ENCODE results near the gene GREB1L.

DNA sequence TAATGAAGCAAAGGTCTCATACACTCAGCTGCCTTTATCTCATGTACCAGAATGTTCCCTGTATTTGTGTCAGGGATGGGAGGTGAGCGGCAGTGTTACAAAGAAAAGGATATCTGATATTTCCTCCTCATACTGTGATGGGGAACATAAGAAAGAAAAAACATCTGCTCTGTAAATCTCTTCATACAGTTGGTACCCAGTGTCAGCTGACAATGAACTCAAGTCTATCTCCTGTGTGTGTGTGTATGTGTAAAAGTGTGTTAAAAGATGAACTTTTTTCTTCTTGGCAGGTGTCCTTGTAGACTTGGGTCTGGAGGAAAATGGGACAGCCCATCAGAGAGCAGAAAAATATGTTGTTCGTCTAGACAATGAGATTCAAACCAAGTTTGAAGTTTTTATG lies 230.7 kb downstream of the GREB1L start:
- TF ChIP-seq CTCF (IDR thresholded peaks at IDR 0.05) (no peak), POLR2A (IDR thresholded peaks at IDR 0.05; ENCODE audit: low read depth) (no peak), EP300 (IDR thresholded peaks at IDR 0.05) (no peak)

Data from esophagus muscularis mucosa (tissue), 4 donors.